Forelimb muscle (tissue), 1 donor: ENCODE data around the gene QPCT. TPM values are rescaled to one million over a fixed set of nuclear protein-coding genes. Genes with fewer than 3 reads are reported as not detected.
"Not testable (repeated sequence)": the region's sequence is repeated elsewhere in the genome, so short reads cannot be mapped to it uniquely, and the experiment has no call there.

Experiments
- DNase-seq: peaks from one replicate; pipeline ENCODE4 v3.0.0-alpha.2; 2013; ENCODE audit warnings: low read depth
- polyA plus RNA-seq: library from polyadenylated mRNA; unstranded; fragments of 120-200 nt; gene quantifications from one replicate; pipeline ENCODE4 v1.2.1, GENCODE V29; 2013; ENCODE audit not compliant: insufficient read length

Gene QPCT
- polyA plus RNA-seq, 1 donor = 8.9 TPM

DNA sequence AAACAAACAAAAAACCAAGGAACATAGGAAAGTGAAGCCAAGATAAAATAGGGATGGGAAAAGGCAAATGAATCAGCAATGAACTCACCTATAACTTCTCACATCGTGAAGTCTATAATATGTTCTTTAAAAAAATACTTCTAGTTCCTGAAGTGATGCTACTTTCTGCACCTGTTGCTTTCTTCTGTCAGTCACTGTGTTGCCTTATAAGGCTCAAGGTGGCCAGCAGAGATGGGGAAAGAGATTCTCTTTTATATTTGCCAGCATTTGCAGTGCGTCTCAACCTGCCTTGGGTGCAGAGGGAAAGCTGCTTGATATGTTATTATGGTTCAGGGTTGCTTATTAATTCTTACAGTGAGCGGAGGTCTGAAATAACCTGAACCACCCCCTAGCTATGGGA, 14.0 kb downstream of the QPCT start:
- DNase-seq = no peak

DNA sequence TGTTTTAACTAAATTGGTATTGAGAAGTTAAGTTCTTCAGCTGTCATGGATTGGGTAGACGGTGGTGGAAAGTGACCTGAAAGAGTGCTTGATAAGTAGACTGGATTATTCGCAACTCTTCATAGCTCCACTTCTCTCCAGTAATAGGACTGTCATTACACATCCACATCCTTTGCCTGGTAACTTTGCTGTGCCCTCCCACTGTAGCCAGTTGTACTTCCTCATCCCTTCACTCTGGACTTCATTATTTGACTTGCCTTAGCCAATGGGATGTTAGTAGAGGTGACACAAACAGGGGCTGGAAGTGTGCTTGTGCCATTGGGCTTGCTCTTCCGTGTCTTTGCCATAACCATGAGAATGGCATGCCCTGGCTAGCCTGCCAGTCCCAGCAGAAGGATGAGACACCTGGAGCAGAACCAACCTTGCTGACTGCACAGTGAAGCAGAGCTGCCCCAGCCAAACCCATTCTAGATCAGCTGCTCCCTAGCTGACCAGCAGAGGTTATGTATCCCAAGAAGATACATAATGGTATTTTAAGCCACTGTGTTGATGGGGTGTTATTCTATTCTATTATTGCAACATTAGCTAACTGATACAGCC, 16.9 kb downstream of the QPCT start:
- no peak for DNase-seq

GRCh38 chr2:37361994-37362698, 17.7 kb downstream of the QPCT start:
- no peak for DNase-seq

DNA sequence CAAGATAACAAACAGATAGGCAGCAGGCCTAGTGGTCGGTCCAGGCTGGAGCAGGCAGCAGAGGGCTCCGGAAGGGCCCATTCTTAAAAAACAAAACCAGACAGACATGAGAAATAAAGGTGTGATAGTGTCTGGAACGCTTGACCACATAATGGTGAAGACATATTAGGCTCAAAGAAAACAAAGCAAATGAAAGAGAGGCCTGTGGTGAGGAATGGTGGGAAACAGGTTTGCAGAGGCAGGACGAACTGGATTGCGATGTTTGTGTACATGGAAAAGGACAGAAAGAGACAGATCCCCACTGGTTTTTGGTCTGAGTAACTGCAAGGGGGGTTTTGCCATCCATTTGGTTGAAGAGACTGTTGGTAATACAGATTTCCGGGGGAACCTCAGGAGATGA, 19.9 kb downstream of the QPCT start:
- no peak for DNase-seq

- DNase-seq = no peak
Observed at GRCh38 chr2:37365669-37366068, 21.2 kb downstream of the QPCT start.

DNA sequence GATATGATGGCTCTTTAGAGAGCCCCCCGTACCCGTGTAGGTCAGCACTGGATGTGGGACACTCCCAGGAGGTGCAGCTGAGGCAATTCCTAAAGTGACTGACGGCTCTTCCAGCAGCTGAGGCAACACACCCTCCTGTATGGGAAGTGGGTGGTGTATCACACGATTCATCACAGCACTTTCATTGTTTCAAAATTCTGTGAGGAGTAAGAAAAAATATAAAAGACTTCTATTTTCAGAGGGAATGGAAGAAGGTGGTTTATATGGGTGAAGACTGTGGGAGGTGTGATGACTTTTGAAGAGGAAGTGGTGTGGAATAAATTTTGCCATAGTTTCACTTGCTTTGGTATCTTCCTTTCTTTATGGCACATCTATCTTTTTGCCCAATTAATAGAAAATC, 22.3 kb downstream of the QPCT start:
- no peak for DNase-seq

DNA sequence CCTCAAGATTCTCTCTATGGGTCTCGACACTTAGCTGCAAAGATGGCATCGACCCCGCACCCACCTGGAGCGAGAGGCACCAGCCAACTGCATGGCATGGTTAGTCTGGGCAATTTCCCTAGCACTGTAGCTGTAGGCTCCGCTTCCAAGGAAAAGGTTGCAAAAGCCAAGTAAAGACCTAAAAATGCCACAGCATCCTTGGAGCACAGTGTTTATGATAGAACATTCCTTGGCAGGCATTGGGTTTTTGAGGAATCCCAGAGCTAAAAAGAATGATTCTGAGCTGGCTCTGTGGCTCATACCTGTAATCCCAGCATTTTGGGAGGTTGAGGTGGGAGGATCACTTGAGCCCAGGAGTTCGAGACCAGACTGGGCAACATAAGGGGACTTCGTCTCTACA, 22.9 kb downstream of the QPCT start:
- DNase-seq = no peak

- DNase-seq = no peak
Observed at GRCh38 chr2:37367984-37368383, 23.6 kb downstream of the QPCT start.

DNA sequence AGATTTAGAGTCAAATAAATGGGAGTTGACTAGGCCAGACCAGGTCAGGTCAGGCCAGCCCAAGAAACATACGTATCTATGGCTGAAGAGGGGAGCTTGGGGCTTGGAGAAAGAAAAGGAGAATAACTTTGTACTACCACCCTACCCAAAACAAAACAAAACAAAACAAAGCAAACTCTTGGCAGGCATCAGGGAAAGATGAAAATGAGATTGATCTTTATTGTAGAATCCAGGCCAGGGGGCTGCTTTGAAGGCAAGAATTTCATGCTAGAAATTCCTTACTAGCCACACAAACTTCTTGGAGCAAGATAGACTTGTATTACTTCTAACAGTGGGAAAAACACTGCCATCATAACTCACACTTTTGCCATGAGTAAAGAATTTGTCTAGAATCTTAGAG, 26.2 kb downstream of the QPCT start:
- no peak for DNase-seq

GRCh38 chr2:37372000-37372399, 27.6 kb downstream of the QPCT start:
- DNase-seq = no peak

GRCh38 chr2:37375741-37376288, 31.4 kb downstream of the QPCT start:
- no peak for DNase-seq

DNA sequence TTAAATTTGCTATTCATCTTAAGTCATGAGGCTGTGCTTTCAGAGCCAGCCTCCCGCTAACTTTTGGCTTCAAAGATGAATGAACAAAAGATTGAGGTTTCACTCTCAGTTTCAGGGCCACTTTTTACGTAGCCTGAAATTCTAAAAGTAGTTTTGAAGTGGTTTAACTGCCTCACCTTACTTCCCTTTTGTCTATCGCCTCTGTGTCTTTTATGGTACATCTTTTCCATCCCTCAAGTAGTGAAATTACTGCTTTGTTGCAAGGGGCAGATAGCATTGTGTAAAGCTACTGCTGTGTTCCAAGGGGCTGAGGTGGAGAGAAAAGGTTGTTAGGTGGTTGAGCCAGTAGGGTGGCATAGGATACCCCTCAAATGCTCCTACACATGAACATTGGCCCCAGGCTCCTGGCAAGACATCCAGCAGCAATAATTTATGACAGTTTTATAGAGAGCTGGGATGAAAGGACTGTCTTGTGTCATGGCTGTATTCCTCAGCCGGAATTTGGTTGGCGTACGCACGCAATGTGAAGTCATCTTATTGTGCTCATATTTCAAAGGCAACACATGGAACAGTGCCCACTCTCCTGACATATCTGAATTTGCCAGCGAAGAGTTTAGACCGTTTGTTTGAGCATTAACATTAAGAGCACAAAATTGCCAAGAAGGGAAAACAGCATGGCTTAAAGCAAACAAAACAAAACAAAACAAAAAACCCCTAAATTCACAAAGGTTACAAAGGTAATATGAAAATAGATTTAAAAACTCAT, 32.2 kb downstream of the QPCT start:
- DNase-seq = peak; percentile 71

- no peak for DNase-seq
Observed at GRCh38 chr2:37377187-37377532, 32.7 kb downstream of the QPCT start.

- no peak for DNase-seq
Observed at GRCh38 chr2:37378411-37378810, 34.0 kb downstream of the QPCT start.

GRCh38 chr2:37379881-37380296, 35.5 kb downstream of the QPCT start:
- DNase-seq = no peak

GRCh38 chr2:37380787-37381186, 36.4 kb downstream of the QPCT start:
- DNase-seq = not testable (repeated sequence)

- DNase-seq = not testable (repeated sequence)
Observed at GRCh38 chr2:37384261-37384660, 39.8 kb downstream of the QPCT start.

GRCh38 chr2:37387148-37387835, 42.9 kb downstream of the QPCT start:
- DNase-seq = no peak

DNA sequence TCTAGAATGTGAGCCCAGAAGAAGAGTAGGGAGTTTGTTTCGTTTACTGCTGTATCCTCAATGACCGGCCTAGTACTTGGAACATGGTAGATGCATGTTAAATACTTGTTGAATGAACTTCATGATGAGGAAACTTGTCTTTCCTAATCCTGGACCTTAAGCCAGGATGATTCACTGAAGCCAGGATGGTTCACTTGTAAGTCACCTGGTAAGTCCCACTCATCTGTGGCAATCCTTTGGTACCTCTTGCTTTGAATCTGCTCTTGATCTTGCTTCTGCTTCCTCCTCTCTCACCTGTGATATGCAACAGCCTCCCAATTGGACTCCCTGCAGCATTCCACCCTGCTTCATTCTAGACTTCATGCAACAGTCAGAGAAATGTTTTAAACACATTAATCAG, 43.6 kb downstream of the QPCT start:
- DNase-seq = no peak

- no peak for DNase-seq
Observed at GRCh38 chr2:37389395-37389794, 45.0 kb downstream of the QPCT start.

DNA sequence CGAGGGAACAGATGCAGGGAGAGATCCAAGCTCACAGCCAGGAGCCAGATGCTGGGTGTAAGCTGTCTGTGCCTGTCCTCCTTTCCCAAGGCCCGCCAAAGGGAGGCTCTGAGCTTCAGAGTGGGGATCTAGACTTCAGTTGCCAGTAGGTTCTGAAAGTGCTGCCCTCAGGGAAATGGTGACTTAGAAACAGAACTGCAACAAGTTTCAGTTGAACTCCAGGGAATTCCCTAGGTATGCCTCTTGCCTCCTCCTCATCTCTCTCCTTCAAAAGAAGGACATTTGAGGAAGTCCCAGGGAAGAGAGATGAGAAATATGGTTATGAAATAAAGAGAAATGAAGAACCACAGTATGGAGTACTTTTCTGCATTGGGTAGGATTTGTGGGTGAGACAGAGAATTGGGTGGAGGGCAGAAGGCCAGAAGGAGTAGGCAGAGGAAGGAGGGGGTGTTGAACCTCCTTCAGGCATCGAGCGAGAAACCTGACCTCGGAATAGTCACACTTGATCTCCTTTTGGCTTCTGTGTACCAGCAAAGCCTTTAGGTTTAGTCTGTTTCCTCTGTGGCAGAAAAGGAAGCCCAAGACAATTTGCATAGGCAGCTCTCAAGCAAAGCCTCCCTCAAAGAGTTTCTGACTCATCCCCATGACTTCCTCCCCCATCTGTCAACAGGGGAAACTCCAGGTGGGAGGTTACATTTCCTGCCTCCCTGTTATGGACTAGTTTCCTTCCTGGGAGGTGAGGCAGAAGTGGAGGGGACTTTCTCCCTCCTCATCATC, 45.7 kb downstream of the QPCT start:
- no peak for DNase-seq
